Left colon (tissue), 2 donors: ENCODE data around the gene PRIM2. TPM values are rescaled to one million over a fixed set of nuclear protein-coding genes. Genes with fewer than 3 reads are reported as not detected.
"Not testable (repeated sequence)": the region's sequence is repeated elsewhere in the genome, so short reads cannot be mapped to it uniquely, and the experiment has no call there.

Source experiments
- ATAC-seq: fragments of 200-7000 bp; cut with Tn5 transposase; one replicate; pipeline ENCODE4 v1.9.1; 2020; ENCODE audit warnings: mild to moderate bottlenecking, moderate library complexity
- DNase-seq, 2 donors: peaks; one replicate each; pipeline ENCODE4 v3.0.0-alpha.2; 2020
- intact Hi-C, 2 donors: fragments of 100-400 bp; cut with DNase I in 1 of 2; cut with micrococcal nuclease in 1 of 2; formaldehyde crosslinking; loops; one replicate each; pipeline versions ENCODE4 v1.11.2 to v1.14.0; 2022; cut with DNase I, micrococcal nuclease
- total RNA-seq, 2 donors: library from RNA; stranded (reverse); fragmentation: NEBNext Ultra II Directional; extraction: Animal tissue kit (Norgen Biotek cat#: 25700); gene quantifications; one replicate each; pipeline ENCODE4 v1.2.1, GENCODE V29; 2021
- donor health status: DM: no; HTN: no; CAD: no.
- donor health status: DM: yes; HTN: yes; CAD: no.

The PRIM2 gene
- total RNA-seq, 2 donors from 2014 or later = 9.4 to 11.0 TPM

DNA sequence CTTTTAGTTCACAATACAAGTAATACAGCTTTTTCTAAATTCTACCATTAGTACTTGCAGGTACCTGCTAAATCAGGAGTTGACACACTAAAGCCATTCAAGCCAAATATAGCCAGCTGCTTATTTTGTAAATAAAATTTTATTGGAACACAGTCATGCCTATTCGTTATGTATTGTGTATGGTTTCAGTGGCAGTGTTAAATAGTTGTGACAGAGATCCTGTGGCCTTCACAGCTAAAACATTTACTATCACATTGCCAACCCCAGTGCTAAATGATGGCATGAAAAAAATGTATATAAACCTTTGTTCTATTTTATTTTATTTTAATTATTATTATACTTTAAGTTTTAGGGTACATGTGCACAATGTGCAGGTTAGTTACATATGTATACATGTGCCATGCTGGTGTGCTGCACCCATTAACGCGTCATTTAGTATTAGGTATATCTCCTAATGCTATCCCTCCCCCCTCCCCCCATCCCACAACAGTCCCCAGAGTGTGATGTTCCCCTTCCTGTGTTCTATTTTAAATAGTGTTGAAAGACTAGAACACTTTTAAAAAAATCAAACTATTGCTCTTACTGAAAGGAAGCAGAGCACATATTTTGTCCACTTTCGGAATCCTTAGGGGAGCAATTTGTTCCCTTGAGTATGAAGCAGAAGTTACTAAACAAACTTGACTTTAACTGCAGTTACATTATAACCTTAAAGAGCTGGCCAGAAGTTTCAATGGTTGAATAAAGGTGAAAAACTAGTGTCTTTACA, 115.7 kb downstream of the PRIM2 start:
- intact Hi-C loops = no loop called here
- ATAC-seq = no peak

DNA sequence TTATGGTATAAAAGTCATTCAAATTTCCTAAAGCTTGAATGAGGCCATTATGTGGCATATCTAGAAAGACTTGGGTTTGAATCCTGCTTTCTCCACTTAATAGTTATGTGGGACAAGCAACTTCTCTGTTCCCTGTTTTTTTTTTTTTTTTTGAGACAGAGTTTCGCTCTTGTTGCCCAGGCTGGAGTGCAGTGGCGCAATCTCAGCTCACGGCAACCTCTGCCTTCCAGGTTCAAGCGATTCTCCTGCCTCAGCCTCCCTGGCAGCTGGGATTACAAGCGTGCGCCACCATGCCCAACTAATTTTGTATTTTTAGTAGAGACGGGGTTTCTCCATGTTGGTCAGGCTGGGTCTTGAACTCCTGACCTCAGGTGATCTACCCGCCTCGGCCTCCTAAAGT, 116.4 kb downstream of the PRIM2 start:
- ATAC-seq, intact Hi-C loops, DNase-seq: not testable (repeated sequence)

More for the DNA sequence above, 115.7 kb downstream of the PRIM2 start:
- DNase-seq = no peak

DNA sequence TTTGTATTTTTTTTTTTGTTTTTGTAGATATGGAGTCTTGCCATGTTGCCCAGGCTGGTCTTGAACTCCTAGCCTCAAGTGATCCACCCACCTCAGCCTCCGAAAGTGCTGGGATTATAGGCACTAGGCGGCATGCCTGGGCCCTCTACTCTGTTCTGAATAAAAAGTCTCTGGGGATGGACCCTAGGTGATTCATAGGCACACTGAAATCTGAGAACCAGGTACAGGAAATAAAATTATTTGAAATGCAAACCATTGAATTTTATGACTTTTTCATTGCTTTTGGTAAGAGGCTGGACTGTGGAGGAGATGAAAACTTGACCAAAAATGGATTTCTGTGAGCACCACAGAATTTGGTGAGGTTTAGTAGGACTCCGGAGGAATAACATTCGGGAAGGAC, 117.5 kb downstream of the PRIM2 start:
- ATAC-seq (no peak), DNase-seq (no peak)
- intact Hi-C loops = no loop called here

DNA sequence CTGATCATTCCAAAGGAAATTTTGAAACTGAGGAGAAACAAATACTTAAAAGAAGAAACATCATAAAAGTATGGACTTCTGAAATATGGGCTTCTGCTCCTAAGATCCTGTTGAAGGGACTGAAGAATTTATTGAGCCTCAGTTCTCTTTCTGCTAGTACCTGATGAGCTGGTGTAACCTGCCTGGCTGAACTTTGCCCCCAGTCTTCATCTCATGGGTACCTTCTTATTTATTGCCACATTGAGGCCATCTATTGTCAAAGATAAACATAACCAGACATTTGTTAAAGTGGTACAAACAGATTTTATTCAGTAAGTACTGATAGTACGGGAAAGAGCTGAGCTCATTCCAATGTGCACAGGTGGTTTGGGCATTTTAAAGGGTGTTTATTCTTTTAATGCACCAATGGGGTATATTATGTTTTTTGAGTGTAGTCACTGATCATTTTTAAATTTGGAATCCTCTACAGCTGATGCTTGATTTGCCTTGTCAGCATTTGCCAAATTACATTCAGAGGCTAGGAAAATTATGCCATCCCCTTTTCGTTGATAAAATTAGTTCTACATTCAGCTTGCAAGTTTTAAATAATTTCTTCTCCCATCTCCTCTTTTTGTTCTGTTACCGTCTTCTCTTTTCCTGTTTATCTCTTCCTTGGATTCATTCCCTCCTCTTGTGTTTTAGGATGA, 118.2 kb downstream of the PRIM2 start:
- ATAC-seq (peak; percentile 70), DNase-seq (peak in 1 of 2 donors; percentile 13)
- intact Hi-C loops = no loop called here

DNA sequence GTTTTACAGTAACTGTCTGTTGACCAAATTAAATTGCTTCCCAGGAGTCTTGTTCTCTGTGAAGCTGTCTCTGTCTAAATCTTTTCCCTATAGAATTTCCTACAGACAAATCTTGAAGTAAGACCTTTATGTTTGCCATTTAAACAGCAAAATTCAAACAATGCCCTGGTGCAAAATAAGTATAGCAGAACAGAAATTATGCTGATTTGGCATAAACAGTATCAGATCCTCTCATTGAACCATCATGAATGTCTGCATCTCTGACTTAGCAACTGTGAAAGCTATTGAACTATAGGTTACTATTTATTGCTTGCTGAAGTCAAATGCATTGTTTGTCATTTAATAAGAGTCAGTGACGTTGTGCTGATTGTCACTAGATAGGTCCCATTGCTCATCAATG, 123.3 kb downstream of the PRIM2 start:
- DNase-seq, ATAC-seq, intact Hi-C loops: not testable (repeated sequence)

DNA sequence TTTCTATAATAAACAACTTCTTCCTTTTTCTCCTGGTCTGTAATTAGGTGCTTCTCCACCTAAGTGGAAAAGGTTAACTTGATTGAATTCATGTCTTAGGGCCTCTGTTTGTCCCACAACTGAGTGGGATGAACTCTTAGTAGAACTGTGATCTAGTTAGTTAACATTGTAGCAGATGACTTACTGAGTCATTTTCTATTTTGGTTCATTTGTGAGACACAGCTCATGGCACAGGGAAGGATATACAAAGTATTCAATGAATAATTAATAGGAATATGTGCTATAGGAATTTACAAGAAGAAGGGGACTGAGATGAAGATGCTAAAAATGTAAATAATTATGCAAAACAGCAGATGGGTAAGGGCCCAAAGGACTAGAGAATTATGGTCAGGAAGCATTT, 124.7 kb downstream of the PRIM2 start:
- ATAC-seq, DNase-seq, intact Hi-C loops: not testable (repeated sequence)

DNA sequence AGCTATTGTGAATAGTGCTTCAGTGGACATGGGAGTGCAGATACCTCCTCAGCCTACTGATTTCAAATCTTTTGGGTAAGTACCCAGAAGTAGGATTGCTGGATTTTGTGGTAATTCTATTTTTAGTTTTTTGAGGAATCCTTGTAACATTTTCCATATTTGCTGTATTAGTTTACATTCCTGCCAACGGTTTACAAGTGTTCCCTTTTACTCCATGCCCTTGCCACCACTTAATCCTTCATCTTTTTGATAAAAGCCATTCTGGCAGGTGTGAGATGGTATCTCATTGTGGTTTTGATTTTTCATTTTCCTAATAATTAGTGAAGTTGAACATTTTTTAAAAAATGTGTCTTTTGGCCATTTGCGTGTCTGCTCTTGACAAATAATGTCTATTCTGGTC, 125.8 kb downstream of the PRIM2 start:
- ATAC-seq, intact Hi-C loops: not testable (repeated sequence)

DNA sequence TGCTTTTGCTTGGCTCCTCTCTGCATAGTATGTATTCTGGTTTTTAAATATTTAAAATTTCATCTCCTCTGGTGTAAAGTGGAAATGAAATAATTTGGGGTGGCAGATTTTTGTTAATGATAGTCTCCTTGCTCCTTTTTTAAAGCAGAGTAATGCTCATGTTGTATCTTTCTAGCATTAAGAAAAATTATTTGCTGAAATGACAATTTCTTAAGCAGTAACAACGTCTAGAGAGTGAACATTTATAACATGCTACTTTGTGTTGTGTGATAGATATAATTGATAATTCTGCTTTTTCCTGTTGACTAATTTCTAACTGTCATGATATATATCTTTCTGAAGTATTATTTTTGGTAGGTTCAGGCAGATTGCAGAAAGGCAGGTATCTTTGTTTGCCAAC, 127.4 kb downstream of the PRIM2 start:
- intact Hi-C loops = not testable (repeated sequence)

More for the DNA sequence above, 125.8 kb downstream of the PRIM2 start:
- not testable (repeated sequence) for DNase-seq

DNA sequence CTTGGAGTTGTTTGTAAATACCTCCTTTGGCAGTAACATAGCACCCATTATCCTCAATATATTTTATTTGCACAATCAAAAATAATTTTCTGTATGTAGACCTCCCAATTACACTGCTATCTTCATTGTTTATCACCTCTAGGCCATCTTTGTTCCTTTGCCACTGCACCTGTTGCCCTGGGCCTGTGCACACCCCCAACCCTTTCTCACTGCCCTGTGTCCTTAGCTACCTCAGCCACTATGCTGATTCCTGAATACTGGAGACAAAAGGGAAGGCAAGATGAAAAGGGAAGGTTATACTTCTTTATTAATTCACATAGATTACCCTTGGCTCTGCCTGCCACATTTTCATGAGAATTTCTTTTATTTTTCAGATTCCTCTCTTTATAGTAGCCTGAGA, 127.9 kb downstream of the PRIM2 start:
- ATAC-seq, DNase-seq, intact Hi-C loops: not testable (repeated sequence)

More for the DNA sequence above, 127.4 kb downstream of the PRIM2 start:
- ATAC-seq, DNase-seq: not testable (repeated sequence)

DNA sequence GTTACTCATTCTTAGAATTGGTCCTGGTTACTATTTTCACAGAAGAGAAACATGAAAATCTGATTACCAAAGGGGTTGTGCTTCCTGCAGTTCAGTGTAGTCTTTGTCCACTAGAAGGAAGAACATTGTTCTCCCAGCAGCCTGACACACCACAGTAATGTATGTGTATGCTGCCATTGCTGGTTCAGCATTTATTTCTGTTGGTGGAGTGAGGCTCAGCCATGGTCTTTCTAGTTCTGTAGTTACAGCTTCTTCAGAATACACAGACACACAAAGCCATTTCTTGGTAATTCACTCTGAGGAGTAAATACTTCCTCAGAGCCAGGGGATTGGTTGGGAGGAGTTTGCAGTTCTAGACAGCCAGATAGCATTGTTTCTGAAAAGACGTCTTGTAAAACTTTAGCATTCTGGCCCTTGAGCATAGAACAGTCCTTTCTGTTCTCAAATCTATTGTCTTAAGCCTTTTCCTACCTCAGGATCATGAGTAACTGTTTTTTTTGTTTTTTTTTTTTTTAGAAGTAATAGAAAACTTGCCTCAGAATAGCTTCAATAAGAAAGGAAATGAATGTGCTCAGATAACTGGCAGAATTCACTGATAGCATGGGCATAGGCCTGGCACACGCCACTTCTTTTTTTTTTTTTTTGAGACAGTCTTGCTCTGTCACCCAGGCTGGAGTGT, 128.5 kb downstream of the PRIM2 start:
- intact Hi-C loops, DNase-seq, ATAC-seq: not testable (repeated sequence)

DNA sequence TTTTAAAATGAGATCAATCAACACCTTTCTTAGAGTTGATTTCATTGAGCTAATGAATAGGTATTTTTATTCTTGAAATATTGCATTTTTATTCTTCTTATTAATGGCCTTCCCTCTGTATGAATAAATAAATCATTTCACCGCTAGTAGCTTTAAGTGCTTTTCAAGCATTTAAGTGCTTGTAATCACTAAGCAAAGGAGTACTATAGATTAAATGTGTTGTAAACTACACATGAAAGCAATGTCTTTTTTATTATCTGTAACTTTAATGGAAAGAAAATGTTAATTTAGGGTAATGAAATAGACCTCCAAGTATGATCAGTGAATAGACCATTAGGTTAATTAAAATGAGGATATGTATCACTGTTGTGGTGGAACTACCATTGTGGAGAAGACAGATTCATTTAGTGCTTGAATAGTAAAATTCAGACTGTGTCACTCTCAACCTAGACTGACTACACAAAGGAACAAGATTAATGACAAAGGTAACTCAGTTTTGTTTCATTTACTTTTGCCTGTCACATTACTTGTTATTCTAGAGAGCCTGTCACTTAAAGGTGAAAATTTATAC, 132.2 kb downstream of the PRIM2 start:
- intact Hi-C loops, ATAC-seq, DNase-seq: not testable (repeated sequence)

DNA sequence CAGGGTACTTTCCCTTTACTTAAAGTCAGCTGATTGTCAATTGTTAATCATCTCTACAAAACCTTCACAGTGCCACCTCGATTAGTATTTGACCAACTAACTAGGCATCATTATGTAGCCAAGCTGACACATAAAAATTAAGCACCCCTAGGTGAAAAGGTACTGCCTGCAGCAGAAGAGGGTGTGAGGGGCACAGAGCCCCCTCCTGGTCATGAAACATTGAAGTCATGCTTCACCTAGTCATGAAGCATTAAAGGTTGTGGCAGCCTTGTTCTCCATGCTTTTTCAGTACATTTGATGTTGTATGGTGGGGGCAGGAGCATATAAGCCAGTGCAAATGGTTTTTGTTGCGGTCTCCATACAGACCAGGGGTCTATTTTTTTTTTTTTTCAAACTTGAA, 142.4 kb downstream of the PRIM2 start:
- intact Hi-C loops, ATAC-seq, DNase-seq: not testable (repeated sequence)

DNA sequence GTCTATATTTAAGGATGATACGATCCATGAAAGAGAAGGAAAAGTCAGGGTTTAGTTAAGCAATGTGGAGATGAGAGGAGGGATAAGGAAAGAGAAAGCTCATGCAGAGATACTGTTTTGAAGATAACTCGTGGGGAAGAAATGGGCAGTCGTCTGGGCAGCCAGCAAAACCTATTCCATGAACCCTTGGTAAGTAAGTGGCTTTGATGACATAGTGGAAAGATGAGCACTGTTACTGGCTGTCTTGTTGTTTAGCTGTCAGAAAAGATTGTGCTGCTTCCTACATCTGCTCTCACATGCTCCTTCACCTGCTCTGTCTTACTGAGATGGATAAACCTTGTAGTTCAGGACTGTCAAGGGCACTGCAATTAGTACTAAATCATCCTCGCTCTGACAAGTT, 143.6 kb downstream of the PRIM2 start:
- intact Hi-C loops, DNase-seq, ATAC-seq: not testable (repeated sequence)

DNA sequence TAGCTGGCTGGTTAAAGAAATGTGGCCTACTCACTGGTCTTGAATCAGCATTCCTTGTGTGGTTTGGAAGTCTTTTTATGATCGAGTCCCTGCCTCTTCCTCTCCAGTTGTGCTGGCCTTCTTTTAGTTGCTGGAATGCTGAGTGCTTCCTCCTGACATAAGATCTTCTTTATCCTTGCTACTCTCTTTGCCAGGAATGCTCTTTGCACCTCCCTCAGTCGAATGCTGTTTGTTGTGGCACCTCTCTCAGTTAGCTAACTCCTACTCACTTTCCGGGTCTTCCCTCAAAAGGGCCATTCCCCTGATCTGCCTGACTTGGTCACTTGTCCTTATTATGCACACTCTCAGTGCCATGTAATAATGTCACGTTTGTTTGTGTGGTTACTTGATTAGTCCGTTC, 146.4 kb downstream of the PRIM2 start:
- DNase-seq, ATAC-seq, intact Hi-C loops: not testable (repeated sequence)

DNA sequence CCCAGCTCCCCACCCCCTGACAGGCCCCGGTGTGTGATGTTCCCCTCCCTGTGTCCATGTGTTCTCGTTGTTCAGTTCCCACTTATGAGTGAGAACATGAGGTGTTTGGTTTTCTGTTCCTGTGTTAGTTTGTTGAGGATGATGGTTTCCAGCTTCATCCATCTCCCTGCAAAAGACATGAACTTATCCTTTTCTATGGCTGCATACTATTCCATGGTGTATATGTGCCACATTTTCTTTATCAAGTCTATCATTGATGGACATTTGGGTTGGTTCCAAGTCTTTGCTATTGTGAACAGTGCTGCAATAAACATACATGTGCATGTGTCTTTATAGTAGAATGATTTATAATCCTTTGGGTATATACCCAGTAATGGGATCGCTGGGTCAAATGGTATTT, 148.5 kb downstream of the PRIM2 start:
- intact Hi-C loops, DNase-seq, ATAC-seq: not testable (repeated sequence)

DNA sequence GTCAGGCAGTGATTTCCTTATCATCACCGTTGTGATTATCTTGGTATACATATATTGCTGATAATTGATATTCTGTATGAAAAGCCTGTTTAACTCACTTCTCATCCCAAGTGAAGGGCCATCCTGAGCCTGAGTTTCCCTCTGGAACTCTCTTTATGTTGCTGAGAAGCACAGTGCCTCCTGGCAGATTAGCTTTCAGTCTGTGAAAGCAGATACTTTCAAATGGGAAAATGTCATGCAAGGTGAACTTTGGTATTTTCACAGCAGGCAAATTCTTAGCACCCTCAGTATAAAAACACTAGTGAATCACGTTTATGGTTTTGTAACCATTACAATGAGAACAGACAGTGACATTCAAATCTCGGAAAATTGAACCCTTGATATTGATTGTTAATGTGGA, 151.6 kb downstream of the PRIM2 start:
- intact Hi-C loops = no loop called here
- DNase-seq (no peak), ATAC-seq (no peak)

DNA sequence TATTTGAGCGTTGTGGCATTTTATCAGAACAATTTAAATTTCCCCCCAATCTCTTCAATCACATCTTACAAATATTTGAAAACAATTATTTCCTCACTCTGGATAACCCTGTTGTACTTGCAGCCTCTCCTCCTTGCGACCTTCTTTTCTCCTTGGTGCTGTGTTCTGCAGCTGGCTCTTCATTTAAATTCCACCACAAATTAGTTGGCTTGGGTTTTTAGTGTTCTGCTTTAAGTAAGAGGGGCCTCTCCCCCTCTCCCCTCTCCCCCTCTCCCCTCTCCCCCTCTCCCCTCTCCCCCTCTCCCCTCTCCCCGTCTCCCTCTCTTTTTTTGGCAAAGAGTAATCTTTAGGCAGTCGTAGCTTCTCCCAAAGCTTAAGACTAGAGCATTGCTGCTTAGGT, 152.7 kb downstream of the PRIM2 start:
- intact Hi-C loops, DNase-seq, ATAC-seq: not testable (repeated sequence)

DNA sequence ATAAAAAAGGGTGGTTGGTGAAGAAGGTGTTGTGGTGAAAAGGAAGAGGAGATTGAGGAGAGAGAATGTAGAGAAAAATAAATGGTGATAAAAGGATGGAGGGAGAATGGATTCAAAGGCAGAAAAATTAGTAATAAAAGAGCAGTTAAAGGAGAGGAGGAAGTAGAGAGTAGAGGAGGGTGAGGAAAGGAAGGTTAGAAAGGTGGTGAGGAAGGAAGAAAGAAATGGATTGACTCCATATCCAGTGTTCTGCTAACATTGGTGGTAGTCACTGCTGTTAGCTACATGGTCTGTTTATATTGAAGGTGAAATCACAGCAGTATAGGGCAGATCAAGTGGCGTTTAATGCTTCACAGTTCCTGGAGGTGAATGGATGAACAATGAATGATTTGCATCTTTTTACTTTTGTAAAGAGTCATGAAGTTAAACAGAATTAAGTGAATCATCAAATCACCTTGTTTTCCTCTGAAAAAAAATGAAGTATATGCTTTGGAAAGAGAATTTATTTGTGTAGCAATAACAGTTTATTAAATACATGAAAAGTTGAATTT, 154.0 kb downstream of the PRIM2 start:
- intact Hi-C loops, ATAC-seq: not testable (repeated sequence)

More for the DNA sequence above, 154.0 kb downstream of the PRIM2 start:
- DNase-seq = not testable (repeated sequence)
